Nephron progenitor cell (in vitro differentiated cells): Measurements from ENCODE around the gene DNAJB2.

Source experiments
- DNase-seq: peaks from one replicate; pipeline ENCODE4 v3.0.0; 2021
- H3K27ac Mint-ChIP-seq: 2 replicates; pipeline ENCODE4 v1.8.0; 2021; ENCODE audit warnings: mild to moderate bottlenecking, moderate library complexity, mixed read lengths
- H3K27me3 Mint-ChIP-seq: 2 replicates; pipeline ENCODE4 v1.8.0; 2021; ENCODE audit warnings: mild to moderate bottlenecking, low read depth, mixed read lengths; ENCODE audit not compliant: poor library complexity
- H3K36me3 Mint-ChIP-seq: 2 replicates; pipeline ENCODE4 v1.8.0; 2021; ENCODE audit warnings: low read depth, mixed read lengths
- H3K4me1 Mint-ChIP-seq: 2 replicates; pipeline ENCODE4 v1.8.0; 2021; ENCODE audit warnings: mixed read lengths
- H3K4me3 Mint-ChIP-seq: 2 replicates; pipeline ENCODE4 v1.8.0; 2021; ENCODE audit warnings: mild to moderate bottlenecking, moderate library complexity, mixed read lengths
- H3K9me3 Mint-ChIP-seq: 2 replicates; pipeline ENCODE4 v1.8.0; 2021; ENCODE audit warnings: mild to moderate bottlenecking, moderate library complexity, mixed read lengths
- TF ChIP-seq, protein P1 (sequence below): fragments of 200-600 bp; sonication (generic); IDR thresholded peaks from 2 replicates; pipeline ENCODE4 v1.5.0; 2021; ENCODE audit warnings: antibody characterized with exemption

Gene DNAJB2

GRCh38 chr2:219245148-219245898 is 33.8 kb upstream of the DNAJB2 start, which contains the start of the genes GLB1L and STK16:
Gene GLB1L, minus strand, starts transcription at chr2:219245444. Its CDS starts 1,871 bp downstream, at chr2:219243573.
Gene STK16, plus strand, starts transcription at chr2:219245479. Its CDS starts 521 bp downstream, at chr2:219246000.
- Mint-ChIP-seq H3K9me3 (no peaks in the 10 kb centered on the region), H3K4me1 (peaks cover 58% of the 10 kb centered on the region), H3K27me3 (peaks cover 8% of the 10 kb centered on the region), H3K36me3 (peaks cover 8% of the 10 kb centered on the region), H3K4me3 (peak within 1 kb of the TSS; percentile 96), H3K27ac (peak within 1 kb of the TSS; percentile 98)
- TF ChIP-seq, protein P1, sequence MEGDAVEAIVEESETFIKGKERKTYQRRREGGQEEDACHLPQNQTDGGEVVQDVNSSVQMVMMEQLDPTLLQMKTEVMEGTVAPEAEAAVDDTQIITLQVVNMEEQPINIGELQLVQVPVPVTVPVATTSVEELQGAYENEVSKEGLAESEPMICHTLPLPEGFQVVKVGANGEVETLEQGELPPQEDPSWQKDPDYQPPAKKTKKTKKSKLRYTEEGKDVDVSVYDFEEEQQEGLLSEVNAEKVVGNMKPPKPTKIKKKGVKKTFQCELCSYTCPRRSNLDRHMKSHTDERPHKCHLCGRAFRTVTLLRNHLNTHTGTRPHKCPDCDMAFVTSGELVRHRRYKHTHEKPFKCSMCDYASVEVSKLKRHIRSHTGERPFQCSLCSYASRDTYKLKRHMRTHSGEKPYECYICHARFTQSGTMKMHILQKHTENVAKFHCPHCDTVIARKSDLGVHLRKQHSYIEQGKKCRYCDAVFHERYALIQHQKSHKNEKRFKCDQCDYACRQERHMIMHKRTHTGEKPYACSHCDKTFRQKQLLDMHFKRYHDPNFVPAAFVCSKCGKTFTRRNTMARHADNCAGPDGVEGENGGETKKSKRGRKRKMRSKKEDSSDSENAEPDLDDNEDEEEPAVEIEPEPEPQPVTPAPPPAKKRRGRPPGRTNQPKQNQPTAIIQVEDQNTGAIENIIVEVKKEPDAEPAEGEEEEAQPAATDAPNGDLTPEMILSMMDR, result no peak
- DNase-seq, result peak; percentile 96

- Mint-ChIP-seq H3K27me3 (peaks cover 12% of the 10 kb centered on the region), H3K27ac (peak overlapping the region; percentile 98), H3K4me3 (peak overlapping the region; percentile 96), H3K36me3 (peaks cover 8% of the 10 kb centered on the region), H3K9me3 (no peaks in the 10 kb centered on the region), H3K4me1 (peaks cover 58% of the 10 kb centered on the region)
- TF ChIP-seq, protein P1, result no peak
- no peak for DNase-seq
Observed at GRCh38 chr2:219245899-219246230, 33.3 kb upstream of the DNAJB2 start.

DNA sequence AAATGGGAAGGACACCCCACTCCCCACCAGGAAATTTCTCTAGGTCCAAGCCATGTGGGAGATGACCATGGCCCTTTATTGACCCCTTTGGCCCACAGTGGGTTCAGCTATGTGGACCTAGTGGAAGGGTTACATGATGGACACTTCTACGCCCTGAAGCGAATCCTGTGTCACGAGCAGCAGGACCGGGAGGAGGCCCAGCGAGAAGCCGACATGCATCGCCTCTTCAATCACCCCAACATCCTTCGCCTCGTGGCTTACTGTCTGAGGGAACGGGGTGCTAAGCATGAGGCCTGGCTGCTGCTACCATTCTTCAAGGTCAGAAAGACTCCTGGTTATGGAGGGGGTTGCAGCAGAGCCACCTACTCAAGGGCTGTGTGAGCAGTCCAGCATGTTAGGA is 32.6 kb upstream of the DNAJB2 start:
- Mint-ChIP-seq H3K9me3 (no peaks in the 10 kb centered on the region), H3K36me3 (peaks cover 8% of the 10 kb centered on the region), H3K27me3 (peaks cover 19% of the 10 kb centered on the region), H3K4me3 (peak overlapping the region; percentile 96), H3K4me1 (peaks cover 59% of the 10 kb centered on the region), H3K27ac (no peak overlapping the region)
- TF ChIP-seq, protein P1, result no peak
- no peak for DNase-seq

DNA sequence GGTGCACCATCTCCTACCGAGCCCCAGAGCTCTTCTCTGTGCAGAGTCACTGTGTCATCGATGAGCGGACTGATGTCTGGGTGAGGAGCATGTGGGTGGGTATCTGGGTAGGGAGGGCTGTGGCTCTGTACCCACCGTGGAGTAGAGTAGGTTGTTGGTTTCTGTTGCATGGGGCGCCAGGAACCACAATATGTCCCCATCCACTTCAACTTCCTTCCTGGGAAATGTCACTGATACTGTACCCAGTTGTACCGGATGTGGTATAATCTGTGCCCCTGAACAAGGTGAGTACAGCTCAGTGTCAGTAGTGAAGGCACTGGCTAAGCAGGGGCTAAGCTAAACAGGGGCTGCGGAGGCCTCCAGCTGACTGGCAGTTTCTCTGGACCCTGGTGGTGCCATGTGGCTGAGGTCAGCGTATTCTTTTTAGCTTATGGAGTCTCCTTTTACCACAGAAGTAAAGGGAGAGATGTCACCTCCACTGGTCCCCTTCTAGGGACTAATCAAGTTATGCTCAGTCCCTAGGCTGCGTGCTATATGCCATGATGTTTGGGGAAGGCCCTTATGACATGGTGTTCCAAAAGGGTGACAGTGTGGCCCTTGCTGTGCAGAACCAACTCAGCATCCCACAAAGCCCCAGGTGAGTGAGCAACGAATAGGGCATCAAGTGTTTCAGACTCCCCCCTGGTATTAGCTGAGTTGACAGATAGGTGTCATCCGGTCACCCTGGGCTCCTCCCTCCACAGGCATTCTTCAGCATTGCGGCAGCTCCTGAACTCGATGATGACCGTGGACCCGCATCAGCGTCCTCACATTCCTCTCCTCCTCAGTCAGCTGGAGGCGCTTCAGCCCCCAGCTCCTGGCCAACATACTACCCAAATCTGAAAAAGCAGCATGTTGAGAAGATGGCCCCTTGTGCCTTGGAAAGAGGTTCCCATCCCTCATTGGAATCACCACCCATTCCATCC is 31.2 kb upstream of the DNAJB2 start:
- Mint-ChIP-seq H3K9me3 (no peaks in the 10 kb centered on the region), H3K36me3 (peaks cover 8% of the 10 kb centered on the region), H3K4me3 (no peak overlapping the region)

GRCh38 chr2:219248845-219249202 is 30.3 kb upstream of the DNAJB2 start:
- Mint-ChIP-seq H3K27me3 (peaks cover 37% of the 10 kb centered on the region), H3K27ac (peak overlapping the region; percentile 44), H3K9me3 (no peaks in the 10 kb centered on the region), H3K36me3 (peaks cover 8% of the 10 kb centered on the region), H3K4me1 (peaks cover 57% of the 10 kb centered on the region), H3K4me3 (no peak overlapping the region)
- DNase-seq, result no peak
- TF ChIP-seq, protein P1, result no peak

More for the DNA sequence above, 31.2 kb upstream of the DNAJB2 start:
- Mint-ChIP-seq H3K4me1 (peaks cover 65% of the 10 kb centered on the region), H3K27ac (no peak overlapping the region), H3K27me3 (peaks cover 33% of the 10 kb centered on the region)
- TF ChIP-seq, protein P1, result no peak
- no peak for DNase-seq
